ENCODE data around the gene THY1. TPM values are rescaled to one million over a fixed set of nuclear protein-coding genes. Genes with fewer than 3 reads are reported as not detected.

THY1 gene
- total and polyA plus RNA-seq, 2 of the 8 experiments (the other 6 are each of a cell fraction or from before 2014, with no cell fraction given), result 286 to 2,479 TPM

GRCh38 chr11:119421941-119422808 lies 797 bp downstream of the THY1 start:
- peak overlapping the region; percentile 85 for H3K18ac ChIP-seq (ENCODE audit: extremely low read depth, low read length)
- H3K23me2 ChIP-seq (ENCODE audit: low read depth, low read length), result peaks cover 12% of the 10 kb centered on the region
- H3K79me1 ChIP-seq (ENCODE audit: low read depth, low read length), result peaks cover 22% of the 10 kb centered on the region
- peak overlapping the region; percentile 72; the same call in 1 of the 2 replicates for H2BK15ac ChIP-seq (ENCODE audit: low read length)
- peak overlapping the region; percentile 75 to 90 for H3K4me2 ChIP-seq (ENCODE audit: insufficient read depth in 1 of 2, low read depth in 2 of 2, low read length in 2 of 2)
- no peak overlapping the region for H2AFZ ChIP-seq (ENCODE audit: low read length)
- CTCF ChIA-PET (ENCODE audit: partially characterized antibody), result interaction anchor here (0.5 to 2.7 kb wide), 17 partner anchors 10 to 98 kb away, joined by 3 to 13 read pairs (median 4); partner anchors contain the start of gene USP2
- POLR2A ChIA-PET (ENCODE audit: partially characterized antibody), result interaction anchor here (0.7 to 3.4 kb wide), 14 partner anchors 10 to 102 kb away, joined by 3 to 12 read pairs (median 4); partner anchors contain the start of gene USP2
- peak overlapping the region; percentile 76 to 91 (median 90) for H3K4me3 ChIP-seq (ENCODE audit: extremely low read depth in 1 of 4, insufficient read depth in 2 of 4, low read depth in 3 of 4, low read length in 4 of 4)
- peak overlapping the region; percentile 91 for H3K56ac ChIP-seq (replicated peaks; ENCODE audit: insufficient read length, low read depth, low read length)
- H4K5ac ChIP-seq (ENCODE audit: insufficient read length, low read depth, low read length), result peak overlapping the region; percentile 68
- WGBS, 2 experiments (ENCODE audit: extremely low coverage in 1 of 2, insufficient coverage in 1 of 2, insufficient read length in 1 of 2, insufficient replicate concordance in 2 of 2, low coverage in 1 of 2, low lambda C conversion rate in 2 of 2, missing lambda C conversion rate in 1 of 2), result 2% methylated on average over 41 of the region's 49 CpGs; no CpG with 5 or more reads in 1 of the 2 experiments
- peaks cover 19 to 28% (median 24%) of the 10 kb centered on the region in 4 experiments for H3K36me3 ChIP-seq (ENCODE audit: control insufficient read depth in 2 of 4, insufficient read depth in 4 of 4, low read length in 3 of 4)
- no peak overlapping the region for H4K8ac ChIP-seq (ENCODE audit: extremely low read depth, insufficient read depth, low read length)
- peak overlapping the region; percentile 43 for H3K27ac ChIP-seq (ENCODE audit: low read depth, low read length)
- no peak overlapping the region for H2AK5ac ChIP-seq (ENCODE audit: low read depth, low read length)
- peak overlapping the region; percentile 61 for H4K91ac ChIP-seq (replicated peaks; ENCODE audit: insufficient read length, low read length)
- peak overlapping the region; percentile 83 for H3K4ac ChIP-seq (replicated peaks; ENCODE audit: insufficient read length, low read depth, low read length)
- peaks cover 0 to 36% of the 10 kb centered on the region in 2 experiments; a peak in 2 of 4 replicates for H3K79me2 ChIP-seq (ENCODE audit: control insufficient read depth in 1 of 2, insufficient read depth in 2 of 2, low read length in 2 of 2)
- H4K20me1 ChIP-seq (replicated peaks in 1 of 2; ENCODE audit: control insufficient read depth in 1 of 2, insufficient read depth in 2 of 2, low read length in 2 of 2), result peaks cover 6 to 19% of the 10 kb centered on the region in 2 experiments
- H2BK12ac ChIP-seq (ENCODE audit: low read depth, low read length), result peak overlapping the region; percentile 60; the same call in 1 of the 2 replicates
- no peaks in the 10 kb centered on the region; a peak in 1 of 7 replicates for H3K27me3 ChIP-seq (replicated peaks in 1 of 4; ENCODE audit: control insufficient read depth in 3 of 4, extremely low read depth in 1 of 4, insufficient read depth in 3 of 4, low read length in 3 of 4)
- FAIRE-seq (no peak), DNase-seq (ENCODE audit: low read depth in 1 of 2, low spot score in 2 of 2) (no peak)
- H2BK5ac ChIP-seq (ENCODE audit: low read depth, low read length), result peak overlapping the region; percentile 97; the same call in 1 of the 2 replicates
- H3K23ac ChIP-seq (ENCODE audit: insufficient read length), result no peak overlapping the region
- H3K4me1 ChIP-seq (replicated peaks in 1 of 4; ENCODE audit: control insufficient read depth in 3 of 4, insufficient read depth in 4 of 4, low read length in 3 of 4), result peaks cover 20 to 40% (median 27%) of the 10 kb centered on the region in 4 experiments
- H2BK20ac ChIP-seq (ENCODE audit: low read length), result 0 out of 2 replicates have a peak overlapping the region, but pooled peaks have one; percentile 32
- no peaks in the 10 kb centered on the region for H3K9me3 ChIP-seq (ENCODE audit: insufficient read depth in 2 of 2, low read depth in 1 of 2, low read length in 1 of 2)
- H2BK120ac ChIP-seq (replicated peaks; ENCODE audit: low read depth, low read length), result no peak overlapping the region
- H3K14ac ChIP-seq (ENCODE audit: insufficient read length), result no peak overlapping the region
- H3K9ac ChIP-seq (replicated peaks in 1 of 4; ENCODE audit: extremely low read depth in 1 of 4, low read depth in 3 of 4, low read length in 3 of 4), result peak overlapping the region; percentile 70 to 83 (median 73)
- TF ChIP-seq FOSL1 (IDR thresholded peaks at IDR 0.05; ENCODE audit: insufficient read depth, low read depth, low read length) (no peak), TBP (IDR thresholded peaks at IDR 0.05; ENCODE audit: low read depth, low read length) (peak; percentile 22; the same call in 1 of the 2 replicates), TEAD4 (IDR thresholded peaks at IDR 0.05; ENCODE audit: low read depth, low read length) (no peak), BRCA1 (IDR thresholded peaks at IDR 0.05; ENCODE audit: low read depth, low read length) (no peak), TAF1 (IDR thresholded peaks at IDR 0.05; ENCODE audit: low read depth, low read length) (0 out of 2 replicates have a peak, but pooled peaks have one; percentile 16), RNF2 (IDR thresholded peaks at IDR 0.05; ENCODE audit: borderline replicate concordance, low read depth, low read length, missing control alignments, poor library complexity, severe bottlenecking) (no peak), RBBP5 (IDR thresholded peaks at IDR 0.05; ENCODE audit: borderline replicate concordance, low read depth, low read length) (peak; percentile 23; the same call in 1 of the 2 replicates)
